GM18508 (cell line): ENCODE data around the gene TXLNG.
"Not testable (repeated sequence)": the region's sequence is repeated elsewhere in the genome, so short reads cannot be mapped to it uniquely, and the experiment has no call there.

Experiments
- ATAC-seq: cut with Tn5 transposase; IDR thresholded peaks from one replicate; pipeline ENCODE4 v1.9.1; 2021; ENCODE audit warnings: moderate number of reproducible peaks; ENCODE audit not compliant: insufficient read depth, unreplicated experiment

The TXLNG gene

DNA sequence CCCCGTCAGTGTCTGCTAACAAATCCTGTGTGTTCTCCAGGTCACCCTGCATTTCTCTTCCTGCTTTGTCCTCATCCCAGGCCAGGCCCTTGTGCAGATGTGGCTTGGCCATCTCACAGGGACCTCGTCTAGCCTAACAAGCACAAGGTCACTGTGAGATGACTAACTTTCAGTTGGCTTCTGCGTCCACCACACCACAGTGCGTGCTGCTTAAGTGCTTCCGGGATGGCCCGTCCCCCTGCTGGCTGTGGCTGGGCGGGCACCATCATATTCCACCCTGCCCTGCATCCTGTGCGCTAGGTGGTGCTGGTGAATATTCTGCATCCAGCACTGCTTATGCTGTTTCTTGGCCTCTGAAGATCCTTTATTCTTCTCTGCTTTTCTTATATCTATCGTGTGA, 50.1 kb downstream of the TXLNG start:
- ATAC-seq = no peak

DNA sequence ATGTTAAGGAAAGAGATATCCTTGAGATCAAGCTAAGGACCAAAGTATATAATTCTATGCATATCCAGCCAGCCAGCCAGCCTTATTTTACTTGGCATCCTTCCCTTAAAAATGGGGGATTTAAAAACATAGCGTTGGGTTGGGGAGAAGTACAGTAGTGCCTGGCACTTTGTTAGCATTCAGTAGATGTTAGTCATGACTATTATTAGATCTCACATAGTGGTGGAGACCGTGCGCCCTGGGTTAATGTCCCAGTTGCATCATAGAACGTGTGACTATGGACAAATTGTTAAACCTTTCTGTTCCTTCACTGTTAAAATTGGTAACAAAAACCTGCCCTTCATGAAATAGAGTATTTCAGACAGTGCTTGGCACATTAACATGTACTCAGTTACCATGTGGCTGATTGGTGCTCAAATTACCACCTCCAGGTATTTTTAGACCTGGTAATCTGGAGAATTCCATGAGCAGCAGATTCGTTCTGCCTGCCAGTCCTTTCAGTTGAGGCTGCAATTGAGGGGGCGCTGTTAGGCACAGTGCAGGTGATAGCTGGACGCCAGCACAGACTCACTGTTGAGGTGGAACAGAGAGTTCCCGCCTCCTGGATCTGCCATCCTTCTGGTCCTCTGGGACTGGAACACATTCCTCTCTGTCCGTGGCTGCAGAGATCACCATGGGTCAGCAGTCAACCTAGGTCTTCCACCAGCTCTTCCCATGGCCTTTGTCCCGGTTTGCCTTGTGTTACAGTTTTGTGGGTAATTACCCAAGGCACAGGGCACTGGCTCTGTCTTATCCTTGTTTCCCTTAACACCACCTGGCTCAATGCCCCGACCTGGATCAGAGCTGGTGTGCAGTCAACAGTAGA, 52.2 kb downstream of the TXLNG start:
- ATAC-seq = no peak

DNA sequence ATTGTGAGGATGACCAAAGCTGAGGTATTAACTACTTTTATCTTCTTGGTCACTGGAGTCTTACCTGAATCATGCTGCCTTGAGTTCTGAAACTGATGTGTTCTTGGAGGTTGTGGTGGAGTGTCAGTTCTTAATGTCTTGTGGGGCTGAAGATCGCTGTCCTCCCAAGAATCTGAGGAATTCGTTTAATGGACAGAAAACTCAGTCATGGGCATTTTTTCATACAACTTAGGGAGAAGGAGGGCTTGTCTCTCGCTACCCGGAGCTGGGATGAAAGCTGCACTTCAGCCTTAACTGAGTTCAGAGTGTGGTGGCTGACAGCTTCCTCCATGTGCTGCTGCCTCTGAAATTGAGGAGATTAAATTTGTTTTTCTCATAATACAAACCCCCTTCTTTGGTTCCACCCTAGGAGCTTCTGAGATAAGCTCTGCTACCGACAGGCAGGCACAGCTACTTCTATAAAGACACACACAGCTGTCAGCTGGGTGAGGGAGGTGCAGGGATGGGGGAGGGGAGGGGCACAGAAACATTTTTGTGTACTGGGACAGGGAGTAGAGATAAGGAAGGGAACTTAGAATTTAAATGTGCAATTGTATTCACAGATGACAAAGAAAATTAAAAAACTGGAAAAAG, 53.1 kb downstream of the TXLNG start:
- ATAC-seq = no peak

DNA sequence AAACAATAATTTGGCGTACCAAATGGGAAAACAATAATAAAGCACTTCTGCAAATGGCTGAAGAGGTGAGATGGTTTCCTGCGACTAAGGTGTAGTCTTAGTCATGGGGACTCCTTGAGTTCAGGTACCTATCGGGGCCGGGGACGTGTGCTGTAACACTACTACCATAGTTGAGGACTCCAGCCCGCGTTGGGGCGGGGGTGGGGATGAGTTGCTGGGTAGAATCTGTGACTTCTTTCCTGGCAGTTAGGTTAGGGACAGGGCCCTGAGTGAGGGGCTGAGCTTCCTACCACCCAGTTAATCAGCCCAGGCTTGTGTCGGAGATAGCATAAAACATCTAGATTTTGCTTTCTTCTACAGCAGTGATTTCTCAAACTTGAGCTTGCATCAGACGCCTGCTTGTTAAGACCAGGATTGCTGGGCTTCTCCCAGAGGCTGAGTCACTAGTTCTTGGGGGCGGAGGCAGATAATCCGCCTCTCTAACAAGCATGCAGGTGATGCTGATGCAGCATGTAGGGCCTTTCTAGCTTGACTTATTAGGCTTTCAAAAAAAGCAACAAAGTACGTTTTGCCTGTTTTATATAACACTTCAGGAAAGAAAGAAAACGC, 53.7 kb downstream of the TXLNG start:
- no peak for ATAC-seq

DNA sequence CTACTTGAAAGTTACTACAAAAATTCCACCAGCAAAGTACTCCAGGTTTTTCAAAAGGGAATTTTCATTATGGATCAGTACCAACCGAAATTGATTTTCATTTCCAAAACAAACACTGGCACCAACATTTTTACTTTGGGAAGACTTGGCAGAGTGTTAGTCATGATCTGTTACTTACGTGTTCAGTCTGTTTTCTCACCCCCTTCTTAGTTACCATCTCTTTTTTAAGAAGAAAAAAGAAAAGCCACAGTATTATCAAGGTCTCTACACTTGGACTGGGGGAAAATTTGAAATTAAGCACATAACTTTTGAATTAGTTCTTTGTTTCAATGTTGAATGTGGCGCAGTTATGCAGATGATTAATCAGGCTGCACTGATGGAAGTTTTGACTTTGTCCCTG, 56.4 kb downstream of the TXLNG start:
- ATAC-seq = no peak

DNA sequence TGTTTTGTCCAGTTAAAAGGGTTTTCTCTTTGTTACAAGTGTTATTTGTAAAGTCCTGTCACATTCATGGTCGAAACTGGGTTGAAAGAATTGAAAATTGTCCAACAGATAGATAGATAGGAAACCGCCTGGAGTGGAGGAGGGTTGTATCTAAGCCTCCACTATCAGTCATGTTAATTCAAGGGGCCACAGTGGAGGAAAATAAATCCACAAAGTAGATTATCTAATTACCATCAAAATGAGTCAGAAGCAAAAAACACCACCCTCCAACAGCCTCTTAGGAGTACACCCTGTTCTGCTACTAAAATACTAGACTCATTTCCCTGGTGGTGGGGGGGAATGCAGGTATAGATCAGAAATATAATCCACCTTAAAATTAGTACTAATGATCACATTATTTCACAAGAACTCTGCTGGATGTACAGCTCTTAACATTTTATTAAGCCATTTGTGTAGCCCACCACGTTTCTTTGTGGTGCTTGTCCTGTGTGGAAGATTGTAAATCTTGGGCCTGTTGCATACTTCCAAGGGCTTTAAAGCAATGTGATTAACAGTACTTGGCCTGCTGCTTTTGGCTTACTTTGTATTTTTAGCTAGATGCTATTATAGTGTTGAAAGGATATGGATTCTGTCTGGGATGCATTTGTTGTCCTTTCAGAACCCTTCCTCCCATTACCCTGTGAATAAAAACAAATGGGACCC, 57.1 kb downstream of the TXLNG start:
- ATAC-seq = no peak

DNA sequence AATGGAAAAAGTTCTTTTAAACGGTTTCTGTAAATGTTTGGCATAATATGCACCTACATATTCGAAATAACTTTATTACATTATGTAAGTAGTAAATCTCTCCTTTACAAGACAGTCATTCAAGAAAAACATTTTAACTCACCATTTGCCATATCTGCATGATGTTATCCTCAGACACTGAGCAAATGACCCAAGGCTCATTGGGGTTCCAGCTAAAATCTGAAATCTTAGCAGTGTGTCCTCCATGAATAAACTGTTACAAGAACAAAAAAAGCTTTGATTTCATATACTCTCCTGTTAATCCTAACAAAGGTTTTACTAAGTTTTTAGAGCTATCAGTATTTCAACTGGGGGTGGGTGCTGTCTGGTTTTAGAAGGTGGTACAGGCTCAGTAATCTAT, 59.4 kb downstream of the TXLNG start:
- ATAC-seq = no peak

DNA sequence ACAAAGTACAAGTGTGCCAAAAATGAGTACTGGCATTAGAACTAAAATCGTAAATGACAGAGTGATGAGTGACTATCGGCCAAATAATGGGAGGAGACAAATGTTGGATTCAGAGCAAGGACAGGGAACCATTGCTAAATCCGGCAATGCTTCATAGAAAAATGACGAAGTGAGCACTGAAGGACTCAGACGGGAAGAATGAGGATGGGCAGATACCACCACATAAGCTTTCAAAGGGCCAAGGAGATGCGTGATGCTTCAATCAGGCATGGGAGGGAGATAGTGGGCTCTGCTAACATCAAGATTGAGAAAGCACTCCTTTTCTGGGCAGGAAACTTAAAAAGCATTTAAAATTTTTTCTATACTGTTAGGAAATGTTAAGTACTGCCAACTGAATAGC, 62.3 kb downstream of the TXLNG start:
- ATAC-seq = no peak

DNA sequence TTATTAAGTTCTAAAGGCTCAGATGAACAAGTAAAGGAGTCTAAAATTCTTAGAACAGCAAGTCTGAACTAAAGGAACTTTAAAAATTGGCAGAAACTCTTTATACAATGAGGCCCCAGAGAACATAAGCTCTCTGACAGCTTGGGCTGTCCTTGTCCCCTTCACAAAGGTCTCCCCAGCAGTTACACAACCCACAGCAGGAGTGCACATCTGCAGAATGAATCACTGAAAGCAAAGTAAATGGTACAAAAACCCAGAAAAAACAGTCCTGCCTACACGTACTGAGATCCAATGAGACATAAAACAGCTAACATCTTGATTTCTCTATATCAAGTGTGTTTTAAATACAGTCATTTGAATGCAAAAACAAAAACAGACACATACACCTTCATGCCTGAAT, 65.2 kb downstream of the TXLNG start:
- ATAC-seq = no peak

DNA sequence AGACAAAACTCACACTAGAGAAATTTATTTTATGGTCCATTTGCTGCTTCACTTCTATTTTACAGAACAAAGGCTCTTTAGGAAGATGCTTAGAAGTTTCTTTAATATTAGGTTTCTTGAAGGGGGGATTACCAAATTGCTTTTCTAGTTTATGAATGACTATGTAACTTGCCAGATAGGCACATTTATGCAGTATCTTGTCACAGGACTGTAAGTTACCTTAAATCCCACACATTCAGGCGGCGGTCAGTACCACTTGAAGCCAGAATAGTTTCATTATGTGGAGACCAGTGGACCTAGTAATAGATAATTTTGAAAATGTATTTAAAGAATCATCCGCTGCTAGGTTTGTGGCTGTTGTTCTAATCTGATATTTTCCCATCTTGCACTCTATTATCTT, 65.6 kb downstream of the TXLNG start:
- no peak for ATAC-seq

DNA sequence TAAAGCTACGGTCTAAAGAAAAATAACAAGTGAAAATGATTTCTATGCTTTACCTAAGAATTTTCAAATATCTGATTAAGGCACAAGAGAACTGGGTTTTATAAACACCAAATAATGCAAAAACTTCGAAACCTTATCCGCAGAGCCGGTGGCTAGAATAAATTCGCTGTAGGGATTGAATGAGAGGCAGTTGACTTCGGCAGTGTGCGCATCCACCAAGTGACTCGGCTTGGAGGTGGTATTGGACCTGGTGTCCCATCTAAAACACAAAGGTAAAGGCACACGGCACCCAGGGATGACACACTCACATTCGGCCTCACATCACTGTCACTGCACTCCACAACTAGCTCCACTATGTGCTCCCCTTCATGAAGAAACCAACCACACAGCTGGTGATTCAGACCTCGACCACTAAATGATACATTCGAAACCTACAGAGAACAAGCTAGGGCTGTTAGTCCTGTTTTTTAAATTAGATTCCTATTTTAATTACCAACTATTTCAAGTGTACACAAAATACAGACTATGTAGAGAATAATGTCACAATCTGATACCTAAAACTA, 66.4 kb downstream of the TXLNG start:
- ATAC-seq = no peak

DNA sequence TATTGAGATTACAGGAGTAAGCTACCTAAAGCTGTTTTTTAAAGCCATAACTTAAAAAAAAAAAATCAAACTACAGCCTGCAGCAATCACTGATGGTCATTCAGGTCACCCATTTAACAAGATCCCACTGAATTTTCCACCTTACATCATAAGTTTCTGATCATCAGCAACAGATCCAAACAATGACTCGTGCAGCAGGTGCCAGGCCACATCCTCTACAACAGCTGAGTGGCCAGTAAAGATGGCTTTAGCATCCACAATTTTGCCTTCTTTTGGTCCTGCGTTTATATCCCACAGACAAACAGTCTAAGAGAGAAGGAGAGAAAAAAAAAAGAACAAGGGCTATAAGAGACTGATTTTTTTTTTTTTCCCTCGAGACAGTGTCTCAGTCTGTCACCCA, 67.3 kb downstream of the TXLNG start:
- no peak for ATAC-seq

DNA sequence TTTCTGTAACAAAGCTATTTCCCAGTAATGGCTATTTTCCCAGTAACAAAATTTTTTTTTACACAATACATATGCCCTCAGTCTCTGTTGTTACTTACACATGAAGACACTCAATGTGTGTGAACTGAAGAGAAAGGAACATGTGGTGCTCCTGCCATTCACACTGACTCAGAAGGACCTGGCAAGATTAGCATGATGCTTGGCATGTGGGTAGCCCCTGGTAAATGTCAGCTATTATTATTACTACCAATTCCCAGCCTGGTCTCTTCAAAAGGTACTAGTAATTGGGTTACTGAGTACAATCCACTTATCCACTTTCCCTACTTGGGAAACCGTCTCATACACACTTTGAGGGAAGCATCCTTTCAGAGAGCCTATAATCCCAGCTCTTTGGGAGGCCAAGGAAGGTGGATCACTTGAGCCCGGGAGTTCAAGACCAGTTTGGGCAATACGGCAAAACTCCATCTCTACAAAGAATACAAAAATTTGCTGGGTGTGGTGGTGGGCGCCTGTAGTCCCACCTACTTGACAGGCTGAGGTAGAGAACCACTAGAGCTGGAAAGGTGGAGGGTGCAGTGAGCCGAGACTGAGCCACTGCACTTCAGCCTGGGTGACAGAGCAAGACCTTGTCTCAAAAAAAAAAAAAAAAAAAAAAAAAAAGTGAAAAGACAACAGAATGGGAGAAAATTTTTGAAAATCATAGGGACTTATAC, 69.3 kb downstream of the TXLNG start:
- no peak for ATAC-seq

DNA sequence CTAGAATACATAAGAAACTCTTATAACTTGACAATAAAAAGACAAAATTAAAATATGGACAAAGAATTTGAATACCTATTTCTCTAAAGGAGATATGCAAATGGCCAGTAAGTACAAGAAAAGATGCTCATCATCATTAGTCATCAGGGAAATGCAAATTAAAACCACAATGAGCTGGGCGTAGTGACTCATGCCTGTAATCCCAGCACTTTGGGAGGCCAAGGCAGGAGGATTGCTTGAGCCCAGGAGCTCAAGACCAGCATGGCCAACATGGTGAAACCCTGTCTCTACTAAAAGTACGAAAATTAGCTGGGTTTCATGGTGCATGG, 69.8 kb downstream of the TXLNG start:
- ATAC-seq = not testable (repeated sequence)

DNA sequence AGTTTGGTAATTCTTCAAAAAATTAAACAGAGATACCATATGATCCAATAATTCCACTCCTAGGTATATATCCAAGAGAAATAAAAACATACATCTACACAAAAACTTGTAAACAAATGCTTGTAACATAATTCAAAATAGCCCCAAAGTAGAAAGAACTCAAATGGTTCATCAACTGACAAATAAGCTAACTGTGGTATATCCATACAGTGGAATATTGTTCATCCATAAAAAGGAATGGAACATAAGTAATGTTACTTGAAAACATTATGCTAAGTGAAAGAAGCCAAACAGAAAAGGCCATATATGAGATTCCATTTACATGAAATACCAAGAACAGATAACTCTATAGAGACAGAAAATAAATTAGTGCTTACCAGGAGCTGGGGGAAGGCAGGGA, 70.5 kb downstream of the TXLNG start:
- no peak for ATAC-seq

DNA sequence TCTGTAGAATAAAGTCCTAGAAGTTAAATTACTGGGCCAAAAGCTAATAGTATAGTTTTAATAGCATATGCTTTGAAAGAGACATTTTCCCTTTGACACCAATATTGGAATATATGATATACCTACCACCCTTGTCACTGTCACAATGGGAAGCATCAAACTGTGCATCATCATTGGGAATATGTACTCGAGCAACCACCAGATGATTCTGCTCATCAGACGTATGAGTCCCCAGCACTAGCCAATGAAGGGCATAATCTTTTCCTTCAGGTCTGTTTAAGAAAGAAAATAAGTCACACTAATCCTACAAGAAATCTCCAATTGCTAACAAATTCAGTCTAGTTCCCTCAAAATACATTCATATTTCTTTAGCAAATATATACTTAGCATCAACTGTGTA, 76.6 kb downstream of the TXLNG start:
- ATAC-seq = no peak

DNA sequence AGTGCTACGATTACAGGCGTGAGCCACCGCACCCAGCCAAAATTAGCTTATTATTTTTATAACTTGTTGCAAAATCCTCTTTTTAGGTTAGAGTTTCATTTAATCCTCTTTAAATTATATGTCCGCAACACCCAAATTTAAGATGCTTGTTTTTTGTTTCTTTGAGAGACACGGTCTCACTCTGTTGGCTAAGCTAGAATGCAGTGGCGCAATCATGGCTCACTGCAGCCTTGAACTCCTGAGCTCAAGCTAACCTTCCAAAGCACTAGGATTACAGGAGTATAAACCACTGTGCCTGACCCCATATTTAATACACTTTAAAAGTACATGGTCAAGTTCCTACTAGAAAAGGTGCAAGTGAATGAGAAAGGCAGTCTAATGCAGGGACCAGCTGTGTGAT, 81.7 kb downstream of the TXLNG start:
- ATAC-seq = no peak

DNA sequence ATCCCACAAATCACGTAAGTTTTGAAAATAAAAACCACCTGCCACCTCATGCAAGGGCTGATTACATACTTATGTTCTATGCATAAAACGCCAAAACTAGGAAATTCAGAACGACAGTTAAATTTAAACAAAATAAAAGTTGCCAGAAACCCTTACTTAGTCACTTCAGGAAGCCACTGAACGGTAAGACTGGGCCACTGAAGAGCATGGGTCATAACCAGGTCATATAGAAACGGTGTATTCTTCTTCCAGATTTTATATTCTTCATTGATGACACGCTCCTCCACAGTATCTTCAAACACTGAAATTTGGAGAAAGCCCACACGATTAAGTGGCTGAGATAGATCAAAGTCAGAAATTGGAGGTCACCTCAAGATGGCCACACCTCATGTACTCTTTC, 82.7 kb downstream of the TXLNG start:
- no peak for ATAC-seq

DNA sequence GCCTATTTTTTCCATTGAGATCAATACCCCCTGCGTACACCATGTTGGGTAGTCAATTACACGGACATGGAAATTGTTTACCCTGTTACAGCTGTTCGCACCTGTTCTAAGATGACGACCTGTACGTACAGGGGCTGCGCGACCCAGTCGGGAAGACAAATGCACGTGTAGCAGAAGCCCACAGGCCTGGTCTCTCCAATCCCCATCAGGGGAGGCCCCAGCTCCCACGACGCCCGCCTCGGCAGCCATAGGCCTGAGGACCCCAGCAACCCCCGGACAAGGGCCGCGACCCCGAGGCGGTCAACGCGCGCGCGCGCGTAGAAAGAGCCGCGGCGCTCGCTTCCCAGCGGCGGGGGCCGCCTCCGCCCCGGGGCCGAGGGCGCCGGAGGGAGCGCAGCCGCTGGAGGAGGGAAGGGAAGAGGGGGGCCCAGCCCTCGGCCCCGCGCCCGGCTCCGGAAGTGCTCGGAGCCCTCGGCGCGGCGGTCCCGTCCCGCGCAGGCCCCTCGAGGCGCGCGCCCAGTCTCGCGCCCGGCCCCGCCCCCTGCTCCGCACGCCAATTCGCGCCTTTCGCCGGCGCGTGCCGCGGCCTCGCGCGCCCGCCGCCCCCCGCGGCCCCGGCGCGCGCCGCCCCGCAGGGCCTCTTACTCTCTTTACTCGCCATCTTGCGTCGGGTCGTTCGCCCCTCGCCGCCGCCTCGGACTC, 83.3 kb downstream of the TXLNG start:
- peak; percentile 13 for ATAC-seq
